K562 (cell line): ENCODE data around the gene NYAP1. TPM values are rescaled to one million over a fixed set of nuclear protein-coding genes. Genes with fewer than 3 reads are reported as not detected.

Experiments used
- ATAC-seq: fragments of 200-7000 bp; cut with Tn5 transposase; 3 replicates; pipeline ENCODE4 v1.9.1; 2020; ENCODE audit warnings: moderate library complexity
- BruUV-seq: library from RNA; stranded (reverse); fragments of 400-500 nt; replicated peaks from 2 replicates; lab custom pipeline; 2021; lab: Mats Ljungman, UMichigan
- CTCF ChIA-PET: fragments of 300-600 bp; formaldehyde crosslinking; extraction: SDS; loops from one replicate; lab custom pipeline; 2021; ENCODE audit warnings: low intra/inter-chr PET ratio; lab: Yijun Ruan, JAX
- POLR2A ChIA-PET: fragments of 300-600, 350-650 bp; sonication (Branson Sonifier 250); formaldehyde crosslinking; extraction: SDS; loops from one replicate; lab custom pipeline; 2021; ENCODE audit warnings: antibody characterized with exemption, inconsistent platforms; lab: Yijun Ruan, JAX
- DNase-seq, 4 experiments: peaks; one replicate each; pipeline versions ENCODE4 v3.0.0 to v3.0.0-alpha.2; 2011 to 2018; ENCODE audit warnings: low spot score in 3 of 4, mixed read lengths in 3 of 4; ENCODE audit errors: extremely low read depth in 1 of 4
- FAIRE-seq: peaks from 2 replicates; lab custom pipeline; 2011; peaks lifted over from hg19 to GRCh38; lab: Jason Lieb, UNC
- H2AFZ ChIP-seq: 2 replicates; pipeline ENCODE4 v1.6.0; 2011; ENCODE audit warnings: low read depth, low read length, control low read depth, inconsistent platforms
- H3K27ac ChIP-seq: fragments of 200-600 bp; 3 replicates; pipeline ENCODE4 v1.8.0; 2011; ENCODE audit warnings: low read depth, mild to moderate bottlenecking, control low read depth, inconsistent platforms, low read length, moderate library complexity, mixed read lengths; ENCODE audit errors: extremely low read depth
- H3K27me3 ChIP-seq, 2 experiments: fragments of 300-600 bp in 1 of 2; 2 replicates in 1 of 2; 3 replicates in 1 of 2; pipeline versions ENCODE4 v1.6.0 to v1.8.0; 2011; ENCODE audit warnings: inconsistent platforms in 2 of 2, low read length in 2 of 2, mild to moderate bottlenecking in 1 of 2, mixed read lengths in 1 of 2, moderate library complexity in 1 of 2; ENCODE audit not compliant: control insufficient read depth in 2 of 2, insufficient read depth in 2 of 2
- H3K36me3 ChIP-seq: fragments of 300-600 bp; 3 replicates; pipeline ENCODE4 v1.8.0; 2011; ENCODE audit warnings: mild to moderate bottlenecking, low read length, inconsistent platforms; ENCODE audit not compliant: control insufficient read depth, insufficient read depth
- H3K4me1 ChIP-seq, 2 experiments: fragments of 200-600 bp in 1 of 2; replicated peaks in 1 of 2; 2 replicates in 1 of 2; 3 replicates in 1 of 2; pipeline versions ENCODE4 v1.5.1 to v1.8.0; 2011; ENCODE audit warnings: inconsistent platforms in 2 of 2, low read length in 2 of 2, mild to moderate bottlenecking in 1 of 2, mixed read lengths in 1 of 2, moderate library complexity in 1 of 2; ENCODE audit not compliant: control insufficient read depth in 2 of 2, insufficient read depth in 2 of 2
- H3K4me2 ChIP-seq: 2 replicates; pipeline ENCODE4 v1.6.1; 2011; ENCODE audit warnings: low read length, control low read depth, inconsistent platforms, mixed read lengths; ENCODE audit not compliant: insufficient read depth
- H3K4me3 ChIP-seq: fragments of 200-600 bp; sonication (generic), shearing (Covaris generic); 2 replicates; pipeline ENCODE4 v1.5.1; 2016; ENCODE audit warnings: control low read depth, inconsistent platforms
- H3K79me2 ChIP-seq: fragments of 200-600 bp; 3 replicates; pipeline ENCODE4 v1.8.0; 2011; ENCODE audit warnings: low read length, inconsistent platforms; ENCODE audit not compliant: control insufficient read depth, insufficient read depth
- H3K9ac ChIP-seq, 2 experiments: 2 replicates each; pipeline versions ENCODE4 v1.6.0 to v1.6.1; 2011; ENCODE audit warnings: low read depth in 2 of 2, low read length in 2 of 2, control low read depth in 1 of 2, inconsistent platforms in 1 of 2, mild to moderate bottlenecking in 1 of 2, mixed read lengths in 1 of 2; ENCODE audit not compliant: insufficient read depth in 1 of 2
- H3K9me1 ChIP-seq: one replicate; pipeline ENCODE4 v1.6.0; 2011; ENCODE audit warnings: inconsistent platforms, mild to moderate bottlenecking, low read length, moderate library complexity; ENCODE audit not compliant: control insufficient read depth, insufficient read depth
- H3K9me3 ChIP-seq: replicated peaks from 2 replicates; pipeline ENCODE4 v1.5.1; 2011; ENCODE audit warnings: low read depth, low read length, inconsistent platforms; ENCODE audit not compliant: control insufficient read depth, insufficient read depth
- H4K20me1 ChIP-seq: replicated peaks from 2 replicates; pipeline ENCODE4 v1.6.1; 2011; ENCODE audit warnings: low read length, inconsistent platforms, mixed read lengths; ENCODE audit not compliant: control insufficient read depth, insufficient read depth
- CBFA2T3 ChIP-seq: fragments of 450-650 bp; IDR thresholded peaks from 2 replicates; pipeline ENCODE4 v1.6.1; 2017
- ERF ChIP-seq: fragments of 450-650 bp; formaldehyde crosslinking; IDR thresholded peaks from 2 replicates; pipeline ENCODE4 v1.4.0; 2020; ENCODE audit warnings: mild to moderate bottlenecking, mixed read lengths
- ESRRA ChIP-seq: fragments of 450-650 bp; IDR thresholded peaks from 2 replicates; pipeline ENCODE4 v1.6.1; 2014; ENCODE audit warnings: low read depth, mild to moderate bottlenecking, moderate library complexity, borderline replicate concordance
- EWSR1 ChIP-seq: fragments of 450-650 bp; IDR thresholded peaks from 2 replicates; pipeline ENCODE4 v1.6.1; 2018; ENCODE audit warnings: borderline replicate concordance, mild to moderate bottlenecking, low read depth, moderate library complexity; ENCODE audit not compliant: partially characterized antibody
- GABPA ChIP-seq: fragments of 200-800 bp; sonication (Bioruptor generic); conservative IDR thresholded peaks from 2 replicates; pipeline ENCODE4 v1.6.1; 2016; ENCODE audit warnings: low read depth, missing genetic modification characterization, missing compliant biosample characterization
- HDAC3 ChIP-seq: fragments of 450-650 bp; IDR thresholded peaks from 2 replicates; pipeline ENCODE4 v1.6.1; 2018; ENCODE audit warnings: borderline replicate concordance, mild to moderate bottlenecking, moderate library complexity; ENCODE audit not compliant: partially characterized antibody
- HEY1 ChIP-seq: fragments of 250-450 bp; sonication (Bioruptor Pico); IDR thresholded peaks from 2 replicates; pipeline ENCODE4 v1.5.0; 2020; ENCODE audit warnings: mild to moderate bottlenecking, moderate library complexity, borderline replicate concordance
- HNRNPH1 ChIP-seq: fragments of 200-400 bp; formaldehyde crosslinking; optimal IDR thresholded peaks from 2 replicates; pipeline ENCODE3; 2017; ENCODE audit warnings: low read depth, mild to moderate bottlenecking, low read length, moderate library complexity
- IFI16 ChIP-seq: fragments of 250-450 bp; sonication (Bioruptor Pico); IDR thresholded peaks from 2 replicates; pipeline ENCODE4 v2.1.2; 2022; ENCODE audit warnings: mild to moderate bottlenecking, inconsistent platforms
- KDM1A ChIP-seq, 2 experiments: fragments of 450-650 bp; IDR thresholded peaks; 2 replicates each; pipeline ENCODE4 v1.6.1; 2016; ENCODE audit warnings: mild to moderate bottlenecking in 2 of 2
- MECOM ChIP-seq: fragments of 250-450 bp; sonication (Bioruptor Pico); IDR thresholded peaks from 2 replicates; pipeline ENCODE4 v1.8.0; 2022; ENCODE audit warnings: inconsistent platforms
- PCBP1 ChIP-seq: fragments of 200-400 bp; formaldehyde crosslinking; IDR thresholded peaks from 2 replicates; pipeline ENCODE4 v1.6.1; 2018; ENCODE audit warnings: mild to moderate bottlenecking, low read depth, low read length; ENCODE audit not compliant: poor library complexity, severe bottlenecking
- SMARCE1 ChIP-seq: fragments of 450-650 bp; IDR thresholded peaks from 2 replicates; pipeline ENCODE4 v1.7.1; 2016; ENCODE audit warnings: mild to moderate bottlenecking
- SP1 ChIP-seq: sonication (generic); formaldehyde crosslinking; IDR thresholded peaks from 2 replicates; pipeline ENCODE4 v1.8.1; 2022; ENCODE audit warnings: mild to moderate bottlenecking, missing genetic modification reagents
- TEAD2 ChIP-seq: fragments of 450-650 bp; IDR thresholded peaks from 2 replicates; pipeline ENCODE4 v1.6.1; 2016; ENCODE audit warnings: missing genetic modification characterization, control low read depth, missing compliant biosample characterization
- ZNF121 ChIP-seq: sonication (generic); formaldehyde crosslinking; conservative IDR thresholded peaks from 2 replicates; pipeline ENCODE4 v1.8.0; 2022; ENCODE audit warnings: missing genetic modification reagents
- ZNF184 ChIP-seq: sonication (generic); formaldehyde crosslinking; IDR thresholded peaks from 2 replicates; pipeline ENCODE4 v1.5.0; 2020; ENCODE audit warnings: missing genetic modification reagents
- ZNF212 ChIP-seq: fragments of 450-650 bp; formaldehyde crosslinking; IDR thresholded peaks from 2 replicates; pipeline ENCODE4 v1.4.0; 2020; ENCODE audit warnings: mild to moderate bottlenecking
- ZNF239 ChIP-seq: fragments of 250-450 bp; sonication (Bioruptor Pico); IDR thresholded peaks from 2 replicates; pipeline ENCODE4 v1.4.0; 2020; ENCODE audit warnings: mild to moderate bottlenecking
- ZNF75A ChIP-seq: fragments of 450-650 bp; formaldehyde crosslinking; IDR thresholded peaks from 2 replicates; pipeline ENCODE4 v1.4.0; 2020; ENCODE audit warnings: mild to moderate bottlenecking
- ZNF778 ChIP-seq: fragments of 450-650 bp; formaldehyde crosslinking; IDR thresholded peaks from 2 replicates; pipeline ENCODE4 v1.4.0; 2020; ENCODE audit warnings: mild to moderate bottlenecking, moderate library complexity
- WGBS: fragments of 100-300 bp; shearing (Covaris generic); methylation state at CpG from one replicate; pipeline ENCODE4 v1.1.6; 2016; ENCODE audit warnings: low coverage, mixed read lengths; ENCODE audit not compliant: insufficient coverage; ENCODE audit errors: missing lambda C conversion rate; 5-methylcytosine and 5-hydroxymethylcytosine counted together
- in situ Hi-C: fragments of 300-500 bp; cut with MboI; formaldehyde crosslinking; loops from 4 replicates; pipeline ENCODE4 v1.15.0; 2018; ENCODE audit warnings: inconsistent platforms, mixed read lengths
- intact Hi-C: fragments of 100-400 bp; cut with micrococcal nuclease; formaldehyde crosslinking; loops from 2 replicates; pipeline ENCODE4 v1.14.2; 2022
- polyA plus RNA-seq, 8 experiments: library from polyadenylated mRNA; depleted of rRNA in 4 of 8; stranded (reverse) in 5 of 8; unstranded in 3 of 8; fragments of >200 nt; fragmentation: Nextera tagmentation in 2 of 8; fragmentation: Illumina TruSeq in 1 of 8; extraction: Ambion mirVana in 2 of 8; extraction: Trizol in 1 of 8; gene quantifications; 2 replicates each; pipeline versions ENCODE4 v1.2.1 to v1.2.3, GENCODE V29; 2011 to 2014; ENCODE audit warnings: inconsistent platforms in 1 of 8, missing spikeins in 1 of 8
- total RNA-seq, 7 experiments: library from RNA; depleted of rRNA in 6 of 7; stranded (reverse); fragments of >200 nt in 6 of 7; fragmentation: Illumina TruSeq in 2 of 7; extraction: Trizol in 2 of 7; gene quantifications; 2 replicates each; pipeline versions ENCODE4 v1.2.1 to v1.2.3, GENCODE V29; 2011 to 2021; ENCODE audit warnings: low replicate concordance in 1 of 7
- TF ChIP-seq, protein P1 (sequence below), 2 experiments: fragments of 450-650 bp; conservative IDR thresholded peaks; 2 replicates each; pipeline ENCODE4 v1.6.1; 2017; ENCODE audit warnings: mild to moderate bottlenecking in 2 of 2, moderate library complexity in 2 of 2
- TF ChIP-seq, protein P2 (sequence below), 2 experiments: fragments of 450-650 bp; IDR thresholded peaks; 2 replicates each; pipeline ENCODE4 v1.6.1; 2016

NYAP1 gene
- total and polyA plus RNA-seq, 9 of the 15 experiments (the other 6 are each of a cell fraction or from before 2014, with no cell fraction given) = 0.11 to 0.88 (median 0.22) TPM; not detected in 2

DNA sequence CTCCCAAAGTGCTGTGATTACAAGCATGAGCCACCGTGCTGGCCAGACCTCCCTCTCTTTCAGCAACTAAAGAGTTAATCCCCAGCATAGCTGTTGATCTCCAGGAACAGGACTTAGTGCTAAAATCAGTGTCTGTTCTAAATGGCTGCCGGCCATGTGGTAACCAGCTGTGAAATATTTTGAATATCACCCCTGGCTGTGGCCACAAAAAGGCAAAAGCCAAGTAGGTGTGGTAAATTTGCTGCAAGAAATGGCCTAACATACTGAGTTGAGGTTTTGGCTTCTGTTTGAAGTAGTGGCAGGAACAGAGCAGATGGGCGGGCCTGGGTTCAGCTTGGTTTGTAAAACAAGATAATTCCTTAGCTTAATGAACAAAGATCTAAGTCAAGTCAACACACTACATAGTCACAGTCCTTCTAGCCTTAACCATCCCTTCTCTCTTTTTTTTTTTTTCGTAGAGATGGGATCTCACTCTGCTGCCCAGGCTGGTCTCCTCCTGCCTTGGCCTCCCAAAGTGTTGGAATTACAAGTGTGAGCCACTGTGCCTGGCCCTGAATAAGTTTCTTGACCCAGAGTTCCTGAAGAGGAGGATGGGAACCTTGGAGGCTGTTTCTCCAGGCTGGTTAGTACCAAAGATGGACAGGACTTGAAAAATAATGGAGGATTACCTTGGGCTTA lies 32.5 kb downstream of the NYAP1 start:
- no peaks in the 10 kb centered on the region for H3K27me3 ChIP-seq
- ChIA-PET POLR2A (interaction anchor here (0.5 to 1.2 kb wide), 4 partner anchors 18 to 88 kb away, joined by 3 to 4 read pairs (median 4); partner anchors contain the start of gene ZCWPW1), CTCF (no interaction called here)
- H3K27ac ChIP-seq = no peak overlapping the region
- ATAC-seq (peak; percentile 61), FAIRE-seq (no peak), DNase-seq (peak in 3 of 4 experiments; percentile 38 to 53 (median 42))
- no peaks in the 10 kb centered on the region for H3K36me3 ChIP-seq
- no peaks in the 10 kb centered on the region for H3K9me3 ChIP-seq
- no peak overlapping the region for H3K4me2 ChIP-seq
- no TSS peak for BruUV-seq
- peaks cover 13 to 16% of the 10 kb centered on the region in 2 experiments; a peak in 4 of 5 replicates for H3K4me1 ChIP-seq
- intact Hi-C loops = no loop called here
- H4K20me1 ChIP-seq = no peaks in the 10 kb centered on the region
- peak overlapping the region; percentile 54 for H2AFZ ChIP-seq
- 29% methylated on average over 3 of the region's 4 CpGs for WGBS
- in situ Hi-C loops = no loop called here
- no peak overlapping the region for H3K4me3 ChIP-seq
- H3K9me1 ChIP-seq = no peaks in the 10 kb centered on the region
- H3K79me2 ChIP-seq = no peaks in the 10 kb centered on the region
- H3K9ac ChIP-seq = no peak overlapping the region
- no peak for TF ChIP-seq ZNF75A (CRISPR knock-in tag)
- TF ChIP-seq SMARCE1 = no peak
- TF ChIP-seq ZNF778 = no peak
- TF ChIP-seq EWSR1 = no peak
- TF ChIP-seq ZNF121 (CRISPR knock-in tag) = peak; percentile 91
- TF ChIP-seq CBFA2T3 = peak; percentile 70
- no peak for TF ChIP-seq TEAD2 (tag)
- TF ChIP-seq IFI16 = no peak
- TF ChIP-seq ERF = no peak
- no peak for TF ChIP-seq GABPA (tag)
- no peak for TF ChIP-seq ZNF212 (CRISPR knock-in tag)
- no peak for TF ChIP-seq ZNF184 (CRISPR knock-in tag)
- peak; percentile 24 for TF ChIP-seq HDAC3
- TF ChIP-seq SP1 = no peak
- no peak for TF ChIP-seq PCBP1
- no peak for TF ChIP-seq ZNF239 (CRISPR knock-in tag)
- no peak for TF ChIP-seq HNRNPH1
- no peak for TF ChIP-seq HEY1 (CRISPR knock-in tag)
- TF ChIP-seq, protein P1, sequence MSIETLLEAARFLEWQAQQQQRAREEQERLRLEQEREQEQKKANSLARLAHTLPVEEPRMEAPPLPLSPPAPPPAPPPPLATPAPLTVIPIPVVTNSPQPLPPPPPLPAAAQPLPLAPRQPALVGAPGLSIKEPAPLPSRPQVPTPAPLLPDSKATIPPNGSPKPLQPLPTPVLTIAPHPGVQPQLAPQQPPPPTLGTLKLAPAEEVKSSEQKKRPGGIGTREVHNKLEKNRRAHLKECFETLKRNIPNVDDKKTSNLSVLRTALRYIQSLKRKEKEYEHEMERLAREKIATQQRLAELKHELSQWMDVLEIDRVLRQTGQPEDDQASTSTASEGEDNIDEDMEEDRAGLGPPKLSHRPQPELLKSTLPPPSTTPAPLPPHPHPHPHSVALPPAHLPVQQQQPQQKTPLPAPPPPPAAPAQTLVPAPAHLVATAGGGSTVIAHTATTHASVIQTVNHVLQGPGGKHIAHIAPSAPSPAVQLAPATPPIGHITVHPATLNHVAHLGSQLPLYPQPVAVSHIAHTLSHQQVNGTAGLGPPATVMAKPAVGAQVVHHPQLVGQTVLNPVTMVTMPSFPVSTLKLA (conservative IDR thresholded peaks at IDR 0.05) = peak in 1 of 2 experiments; percentile 55; a peak in 2 of 4 replicates
- TF ChIP-seq, protein P2, sequence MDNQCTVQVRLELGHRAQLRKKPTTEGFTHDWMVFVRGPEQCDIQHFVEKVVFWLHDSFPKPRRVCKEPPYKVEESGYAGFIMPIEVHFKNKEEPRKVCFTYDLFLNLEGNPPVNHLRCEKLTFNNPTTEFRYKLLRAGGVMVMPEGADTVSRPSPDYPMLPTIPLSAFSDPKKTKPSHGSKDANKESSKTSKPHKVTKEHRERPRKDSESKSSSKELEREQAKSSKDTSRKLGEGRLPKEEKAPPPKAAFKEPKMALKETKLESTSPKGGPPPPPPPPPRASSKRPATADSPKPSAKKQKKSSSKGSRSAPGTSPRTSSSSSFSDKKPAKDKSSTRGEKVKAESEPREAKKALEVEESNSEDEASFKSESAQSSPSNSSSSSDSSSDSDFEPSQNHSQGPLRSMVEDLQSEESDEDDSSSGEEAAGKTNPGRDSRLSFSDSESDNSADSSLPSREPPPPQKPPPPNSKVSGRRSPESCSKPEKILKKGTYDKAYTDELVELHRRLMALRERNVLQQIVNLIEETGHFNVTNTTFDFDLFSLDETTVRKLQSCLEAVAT (IDR thresholded peaks at IDR 0.05) = no peak
- no peak for TF ChIP-seq MECOM (CRISPR knock-in tag)
- peak; percentile 83 to 88 for TF ChIP-seq KDM1A (IDR thresholded peaks at IDR 0.05)
- TF ChIP-seq ESRRA = no peak
